ENCODE results near the gene PEX11G.
"Not testable (repeated sequence)": the region's sequence is repeated elsewhere in the genome, so short reads cannot be mapped to it uniquely, and the experiment has no call there.

Gene PEX11G

DNA sequence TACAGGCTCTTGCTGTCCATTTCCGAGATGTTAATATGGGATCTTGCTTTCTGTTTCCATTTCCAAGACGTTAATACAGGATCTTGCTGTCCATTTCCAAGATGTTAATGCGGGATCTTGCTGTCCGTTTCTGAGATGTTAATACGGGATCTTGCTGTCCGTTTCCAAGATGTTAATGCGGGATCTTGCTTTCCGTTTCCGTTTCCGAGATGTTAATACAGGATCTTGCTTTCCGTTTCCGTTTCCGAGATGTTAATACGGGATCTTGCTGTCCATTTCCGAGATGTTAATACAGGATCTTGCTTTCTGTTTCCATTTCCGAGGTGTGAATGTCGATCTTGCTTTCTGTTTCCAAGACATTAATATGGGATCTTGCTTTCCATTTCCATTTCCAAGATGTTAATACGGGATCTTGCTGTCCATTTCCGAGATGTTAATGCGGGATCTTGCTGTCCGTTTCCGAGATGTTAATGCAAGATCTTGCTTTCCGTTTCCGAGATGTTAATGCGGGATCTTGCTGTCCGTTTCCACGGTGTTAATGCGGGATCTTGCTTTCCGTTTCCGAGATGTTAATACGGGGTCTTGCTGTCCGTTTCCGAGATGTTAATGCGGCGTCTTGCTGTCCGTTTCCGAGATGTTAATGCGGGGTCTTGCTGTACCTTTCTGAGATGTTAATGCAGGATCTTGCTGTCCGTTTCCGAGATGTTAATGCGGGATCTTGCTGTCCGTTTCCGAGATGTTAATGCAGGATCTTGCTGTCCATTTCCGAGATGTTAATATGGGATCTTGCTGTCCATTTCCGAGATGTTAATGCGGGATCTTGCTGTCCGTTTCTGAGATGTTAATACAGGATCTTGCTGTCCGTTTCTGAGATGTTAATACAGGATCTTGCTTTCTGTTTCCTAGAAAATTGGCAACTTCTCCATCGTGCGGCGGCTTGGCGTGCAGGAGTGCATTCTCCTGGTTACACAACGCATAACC lies 38.3 kb downstream of the PEX11G start:
- Histone ChIP-seq H3K23ac (ENCODE audit: low read length) (no peak overlapping the region), H3K79me2 (ENCODE audit: control insufficient read depth, insufficient read depth, low read length, poor library complexity) (no peaks in the 10 kb centered on the region), H3K4me1 (ENCODE audit: control insufficient read depth in 1 of 2, insufficient read depth in 2 of 2, low read length in 2 of 2) (no peaks in the 10 kb centered on the region), H4K91ac (ENCODE audit: low read depth, low read length) (no peak overlapping the region), H4K8ac (ENCODE audit: low read depth, low read length) (no peak overlapping the region), H4K12ac (ENCODE audit: low read depth, low read length) (no peak overlapping the region), H2BK120ac (ENCODE audit: insufficient read depth, low read length, poor library complexity) (no peak overlapping the region), H3K4ac (ENCODE audit: low read depth, low read length) (peak overlapping the region; percentile 0), H2AFZ (ENCODE audit: insufficient read depth, low read length, poor library complexity) (no peak overlapping the region), H3K18ac (ENCODE audit: low read length) (no peak overlapping the region), H3K9ac (ENCODE audit: low read length) (no peak overlapping the region), H3K79me1 (ENCODE audit: low read length) (no peaks in the 10 kb centered on the region), H3K27me3 (ENCODE audit: insufficient read depth, low read length) (no peaks in the 10 kb centered on the region), H3K36me3 (ENCODE audit: control insufficient read depth in 1 of 2, insufficient read depth in 2 of 2, low read length in 2 of 2) (peaks cover 60 to 69% of the 10 kb centered on the region in 2 experiments), H3K14ac (ENCODE audit: low read length) (no peak overlapping the region), H2BK12ac (ENCODE audit: low read length) (no peak overlapping the region), H3K27ac (ENCODE audit: low read depth, low read length) (no peak overlapping the region), H2AK5ac (ENCODE audit: low read length) (no peak overlapping the region), H3K9me3 (ENCODE audit: insufficient read depth, low read depth, low read length) (peaks cover 27% of the 10 kb centered on the region), H2BK5ac (ENCODE audit: low read depth, low read length, poor library complexity) (no peak overlapping the region), H3K4me2 (ENCODE audit: low read length) (no peak overlapping the region), H3K4me3 (ENCODE audit: low read depth, low read length) (no peak overlapping the region)
- whole genome bisulfite sequencing (ENCODE audit: extremely low coverage, insufficient coverage, insufficient read length), result no CpG with 5 or more reads among the region's 53 CpGs
- DNase-seq, result peak in 1 of 2 donors; percentile 43

DNA sequence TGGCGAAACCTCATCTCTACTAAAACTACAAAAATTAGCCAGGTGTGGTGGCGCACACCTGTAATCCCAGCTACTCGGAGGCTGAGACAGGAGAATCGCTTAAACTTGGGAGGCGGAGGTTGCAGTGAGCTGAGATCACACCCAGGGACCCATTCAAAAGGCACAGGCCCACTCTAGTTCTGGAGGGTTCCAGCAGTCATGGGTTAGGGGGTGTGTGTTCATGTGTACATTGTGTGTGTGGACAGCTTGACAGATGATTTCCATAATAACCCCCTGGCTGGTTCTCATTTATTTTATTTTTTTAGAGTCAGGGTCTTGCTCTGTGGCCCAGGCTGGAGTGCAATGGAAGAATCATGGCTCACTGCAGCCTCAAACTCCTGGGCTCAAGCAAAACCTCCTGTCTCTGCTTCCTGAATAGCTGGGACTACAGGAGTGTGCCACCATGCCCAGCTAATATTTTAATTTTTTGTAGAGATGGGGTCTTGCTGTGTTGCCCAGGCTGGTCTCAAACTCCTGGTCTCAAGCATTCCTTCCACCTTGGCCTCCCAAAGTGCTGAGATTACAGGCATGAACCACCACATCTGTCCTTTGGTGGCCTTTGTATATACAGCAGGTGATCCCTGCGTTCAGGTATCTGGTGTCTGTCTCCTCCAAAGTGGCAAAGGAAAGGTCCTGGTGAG lies 39.3 kb downstream of the PEX11G start:
- H3K9ac ChIP-seq (ENCODE audit: low read length); H3K79me1 ChIP-seq (ENCODE audit: low read length); DNase-seq; H3K23ac ChIP-seq (ENCODE audit: low read length); H2BK5ac ChIP-seq (ENCODE audit: low read depth, low read length, poor library complexity); H3K18ac ChIP-seq (ENCODE audit: low read length); H3K4me3 ChIP-seq (ENCODE audit: low read depth, low read length); H3K14ac ChIP-seq (ENCODE audit: low read length); H2AFZ ChIP-seq (ENCODE audit: insufficient read depth, low read length, poor library complexity); H3K4me2 ChIP-seq (ENCODE audit: low read length); H2AK5ac ChIP-seq (ENCODE audit: low read length); H4K8ac ChIP-seq (ENCODE audit: low read depth, low read length); H4K91ac ChIP-seq (ENCODE audit: low read depth, low read length); H3K27ac ChIP-seq (ENCODE audit: low read depth, low read length); H2BK120ac ChIP-seq (ENCODE audit: insufficient read depth, low read length, poor library complexity); H4K12ac ChIP-seq (ENCODE audit: low read depth, low read length); H3K79me2 ChIP-seq (ENCODE audit: control insufficient read depth, insufficient read depth, low read length, poor library complexity); H2BK12ac ChIP-seq (ENCODE audit: low read length); H3K4ac ChIP-seq (ENCODE audit: low read depth, low read length); H3K4me1 ChIP-seq (ENCODE audit: control insufficient read depth in 1 of 2, insufficient read depth in 2 of 2, low read length in 2 of 2); H3K27me3 ChIP-seq (ENCODE audit: insufficient read depth, low read length): not testable (repeated sequence)
- WGBS (ENCODE audit: extremely low coverage, insufficient coverage, insufficient read length), result no CpG with 5 or more reads among the region's 6 CpGs
- peaks cover 20% of the 10 kb centered on the region for H3K9me3 ChIP-seq (ENCODE audit: insufficient read depth, low read depth, low read length)
- H3K36me3 ChIP-seq (ENCODE audit: control insufficient read depth in 1 of 2, insufficient read depth in 2 of 2, low read length in 2 of 2), result peaks cover 63 to 70% of the 10 kb centered on the region in 2 experiments

DNA sequence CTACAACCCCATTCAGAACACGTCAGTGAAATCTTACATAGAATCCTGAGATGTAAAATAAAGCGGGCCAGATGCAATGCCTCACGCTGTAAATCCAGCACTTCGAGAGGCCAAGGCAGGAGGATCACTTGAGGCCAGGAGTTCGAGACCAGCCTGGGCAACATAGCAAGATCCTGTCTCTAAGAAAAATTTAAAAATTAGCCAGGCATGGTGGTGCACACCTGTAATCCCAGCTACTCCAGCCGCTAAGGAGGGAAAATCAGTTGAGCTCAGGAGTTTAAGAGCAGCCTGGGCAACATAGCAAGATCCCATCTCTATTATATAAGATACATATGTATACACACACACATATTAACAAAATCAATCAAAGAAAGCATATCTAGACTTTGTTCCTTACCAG lies 41.2 kb downstream of the PEX11G start:
- WGBS (ENCODE audit: extremely low coverage, insufficient coverage, insufficient read length), result no CpG with 5 or more reads among the region's 6 CpGs

DNA sequence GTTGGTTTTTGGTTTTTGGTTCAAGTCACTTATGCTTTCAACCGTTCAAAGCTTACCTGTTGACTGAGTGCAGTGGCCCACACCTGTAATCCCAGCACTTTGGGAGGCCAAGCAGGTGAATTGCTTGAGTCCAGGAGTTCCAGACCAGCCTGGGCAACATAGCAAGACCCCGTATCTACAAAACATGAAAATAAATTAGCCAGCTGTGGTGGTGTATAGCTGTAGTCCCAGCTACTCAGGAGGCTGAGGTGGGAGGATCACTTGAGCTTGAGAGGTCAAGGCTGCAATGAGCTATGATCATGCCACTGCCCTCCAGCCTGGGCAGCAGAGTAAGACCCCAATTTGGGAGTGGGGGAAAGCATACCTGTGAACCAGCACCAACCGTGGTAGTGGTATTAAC lies 43.7 kb downstream of the PEX11G start:
- Histone ChIP-seq H3K14ac (ENCODE audit: low read length) (no peak overlapping the region), H3K27ac (ENCODE audit: low read depth, low read length) (no peak overlapping the region), H3K36me3 (ENCODE audit: control insufficient read depth in 1 of 2, insufficient read depth in 2 of 2, low read length in 2 of 2) (peaks cover 74 to 77% of the 10 kb centered on the region in 2 experiments), H3K4me1 (ENCODE audit: control insufficient read depth in 1 of 2, insufficient read depth in 2 of 2, low read length in 2 of 2) (no peaks in the 10 kb centered on the region), H3K9me3 (ENCODE audit: insufficient read depth, low read depth, low read length) (peaks cover 4% of the 10 kb centered on the region), H2BK5ac (ENCODE audit: low read depth, low read length, poor library complexity) (no peak overlapping the region), H2AFZ (ENCODE audit: insufficient read depth, low read length, poor library complexity) (no peak overlapping the region), H4K8ac (ENCODE audit: low read depth, low read length) (no peak overlapping the region), H4K12ac (ENCODE audit: low read depth, low read length) (no peak overlapping the region), H3K4me2 (ENCODE audit: low read length) (no peak overlapping the region), H3K18ac (ENCODE audit: low read length) (no peak overlapping the region), H2BK120ac (ENCODE audit: insufficient read depth, low read length, poor library complexity) (no peak overlapping the region), H3K9ac (ENCODE audit: low read length) (no peak overlapping the region), H2BK12ac (ENCODE audit: low read length) (no peak overlapping the region), H3K79me1 (ENCODE audit: low read length) (no peaks in the 10 kb centered on the region), H2AK5ac (ENCODE audit: low read length) (no peak overlapping the region), H3K27me3 (ENCODE audit: insufficient read depth, low read length) (no peaks in the 10 kb centered on the region), H3K79me2 (ENCODE audit: control insufficient read depth, insufficient read depth, low read length, poor library complexity) (no peaks in the 10 kb centered on the region), H3K4ac (ENCODE audit: low read depth, low read length) (no peak overlapping the region), H3K23ac (ENCODE audit: low read length) (no peak overlapping the region), H3K4me3 (ENCODE audit: low read depth, low read length) (no peak overlapping the region), H4K91ac (ENCODE audit: low read depth, low read length) (no peak overlapping the region)
- WGBS (ENCODE audit: extremely low coverage, insufficient coverage, insufficient read length), result no CpG with 5 or more reads among the region's 3 CpGs
- no peak for DNase-seq

More for the DNA sequence above, 41.2 kb downstream of the PEX11G start:
- H3K4me3 ChIP-seq (ENCODE audit: low read depth, low read length), result no peak overlapping the region
- no peak overlapping the region for H2BK120ac ChIP-seq (ENCODE audit: insufficient read depth, low read length, poor library complexity)
- H3K4ac ChIP-seq (ENCODE audit: low read depth, low read length), result no peak overlapping the region
- no peak overlapping the region for H2AK5ac ChIP-seq (ENCODE audit: low read length)
- no peak overlapping the region for H3K23ac ChIP-seq (ENCODE audit: low read length)
- H4K12ac ChIP-seq (ENCODE audit: low read depth, low read length), result no peak overlapping the region
- peaks cover 9% of the 10 kb centered on the region for H3K9me3 ChIP-seq (ENCODE audit: insufficient read depth, low read depth, low read length)
- H4K91ac ChIP-seq (ENCODE audit: low read depth, low read length), result no peak overlapping the region
- no peak overlapping the region for H2BK12ac ChIP-seq (ENCODE audit: low read length)
- no peak overlapping the region for H3K27ac ChIP-seq (ENCODE audit: low read depth, low read length)
- no peak overlapping the region for H2AFZ ChIP-seq (ENCODE audit: insufficient read depth, low read length, poor library complexity)
- H4K8ac ChIP-seq (ENCODE audit: low read depth, low read length), result no peak overlapping the region
- no peak overlapping the region for H3K4me2 ChIP-seq (ENCODE audit: low read length)
- no peak overlapping the region for H3K14ac ChIP-seq (ENCODE audit: low read length)
- no peak overlapping the region for H3K18ac ChIP-seq (ENCODE audit: low read length)
- no peaks in the 10 kb centered on the region for H3K79me1 ChIP-seq (ENCODE audit: low read length)
- no peaks in the 10 kb centered on the region for H3K27me3 ChIP-seq (ENCODE audit: insufficient read depth, low read length)
- no peaks in the 10 kb centered on the region for H3K79me2 ChIP-seq (ENCODE audit: control insufficient read depth, insufficient read depth, low read length, poor library complexity)
- no peaks in the 10 kb centered on the region for H3K4me1 ChIP-seq (ENCODE audit: control insufficient read depth in 1 of 2, insufficient read depth in 2 of 2, low read length in 2 of 2)
- DNase-seq, result no peak
- no peak overlapping the region for H2BK5ac ChIP-seq (ENCODE audit: low read depth, low read length, poor library complexity)
- H3K9ac ChIP-seq (ENCODE audit: low read length), result no peak overlapping the region
- H3K36me3 ChIP-seq (ENCODE audit: control insufficient read depth in 1 of 2, insufficient read depth in 2 of 2, low read length in 2 of 2), result peaks cover 68 to 71% of the 10 kb centered on the region in 2 experiments
